Endodermal cell (in vitro differentiated cells): ENCODE data around the gene OSCP1. TPM values are rescaled to one million over a fixed set of nuclear protein-coding genes. Genes with fewer than 3 reads are reported as not detected.
A peak's percentile ranks its signal among the peaks of the same experiment; 100 is the strongest.

Experiments
- DNase-seq: peaks from one replicate; pipeline ENCODE4 v3.0.0-alpha.2; 2017
- H3K27ac ChIP-seq: 2 replicates; pipeline ENCODE4 v1.5.1; 2013; ENCODE audit warnings: mild to moderate bottlenecking, low read depth, low read length, moderate library complexity
- H3K27me3 ChIP-seq: 2 replicates; pipeline ENCODE4 v1.6.1; 2013; ENCODE audit warnings: mild to moderate bottlenecking, low read length, moderate library complexity; ENCODE audit not compliant: insufficient read depth, control insufficient read depth, poor library complexity, severe bottlenecking
- H3K36me3 ChIP-seq: 2 replicates; pipeline ENCODE4 v1.7.0; 2013; ENCODE audit warnings: mild to moderate bottlenecking, low read length, moderate library complexity; ENCODE audit not compliant: control insufficient read depth, insufficient read depth
- H3K4me1 ChIP-seq: one replicate; pipeline ENCODE4 v1.7.0; 2013; ENCODE audit warnings: low read length; ENCODE audit not compliant: control insufficient read depth, insufficient read depth
- H3K4me3 ChIP-seq: 2 replicates; pipeline ENCODE4 v1.5.1; 2013; ENCODE audit warnings: mild to moderate bottlenecking, low read length, moderate library complexity
- H3K9ac ChIP-seq: 2 replicates; pipeline ENCODE4 v1.6.1; 2013; ENCODE audit warnings: mild to moderate bottlenecking, low read length, moderate library complexity; ENCODE audit not compliant: poor library complexity, severe bottlenecking; ENCODE audit errors: extremely low read depth
- H3K9me3 ChIP-seq: 2 replicates; pipeline ENCODE4 v1.6.1; 2013; ENCODE audit warnings: mild to moderate bottlenecking, low read length, moderate library complexity; ENCODE audit not compliant: control insufficient read depth
- H3K27ac Mint-ChIP-seq: 2 replicates; pipeline ENCODE4 v1.8.0; 2020; ENCODE audit warnings: mixed read lengths
- H3K27me3 Mint-ChIP-seq: 2 replicates; pipeline ENCODE4 v1.8.0; 2021; ENCODE audit warnings: mild to moderate bottlenecking, mixed read lengths; ENCODE audit not compliant: insufficient read depth
- H3K36me3 Mint-ChIP-seq: 2 replicates; pipeline ENCODE4 v1.8.0; 2020; ENCODE audit warnings: low read depth, mixed read lengths
- H3K4me1 Mint-ChIP-seq: 2 replicates; pipeline ENCODE4 v1.8.0; 2020; ENCODE audit warnings: mixed read lengths
- H3K4me3 Mint-ChIP-seq: 2 replicates; pipeline ENCODE4 v1.8.0; 2020; ENCODE audit warnings: mild to moderate bottlenecking, moderate library complexity, mixed read lengths
- H3K9me3 Mint-ChIP-seq: 2 replicates; pipeline ENCODE4 v1.8.0; 2020; ENCODE audit warnings: mild to moderate bottlenecking, mixed read lengths
- WGBS, 2 experiments: methylation state at CpG; one replicate each; pipeline versions ENCODE4 v1.1.5 to v1.1.7; 2013; ENCODE audit warnings: missing lambda C conversion rate in 2 of 2, mixed read lengths in 1 of 2; ENCODE audit not compliant: insufficient coverage in 1 of 2, insufficient read length in 1 of 2; 5-methylcytosine and 5-hydroxymethylcytosine counted together
- total RNA-seq, 2 donors: library from RNA; stranded (reverse); fragmentation: NEBNext Ultra II Directional in 1 of 2; extraction: Animal tissue kit (Norgen Biotek cat#: 25700) in 1 of 2; gene quantifications; 2 replicates in 1 of 2; 3 replicates in 1 of 2; pipeline ENCODE4 v1.2.1, GENCODE V29; 2021
- TF ChIP-seq, protein P1 (sequence below): fragments of 200-600 bp; sonication (generic); conservative IDR thresholded peaks from 2 replicates; pipeline ENCODE4 v1.5.0; 2021; ENCODE audit warnings: antibody characterized with exemption, mild to moderate bottlenecking

OSCP1 gene
- total RNA-seq, 2 donors from 2014 or later: 9.6 to 10.5 TPM

DNA sequence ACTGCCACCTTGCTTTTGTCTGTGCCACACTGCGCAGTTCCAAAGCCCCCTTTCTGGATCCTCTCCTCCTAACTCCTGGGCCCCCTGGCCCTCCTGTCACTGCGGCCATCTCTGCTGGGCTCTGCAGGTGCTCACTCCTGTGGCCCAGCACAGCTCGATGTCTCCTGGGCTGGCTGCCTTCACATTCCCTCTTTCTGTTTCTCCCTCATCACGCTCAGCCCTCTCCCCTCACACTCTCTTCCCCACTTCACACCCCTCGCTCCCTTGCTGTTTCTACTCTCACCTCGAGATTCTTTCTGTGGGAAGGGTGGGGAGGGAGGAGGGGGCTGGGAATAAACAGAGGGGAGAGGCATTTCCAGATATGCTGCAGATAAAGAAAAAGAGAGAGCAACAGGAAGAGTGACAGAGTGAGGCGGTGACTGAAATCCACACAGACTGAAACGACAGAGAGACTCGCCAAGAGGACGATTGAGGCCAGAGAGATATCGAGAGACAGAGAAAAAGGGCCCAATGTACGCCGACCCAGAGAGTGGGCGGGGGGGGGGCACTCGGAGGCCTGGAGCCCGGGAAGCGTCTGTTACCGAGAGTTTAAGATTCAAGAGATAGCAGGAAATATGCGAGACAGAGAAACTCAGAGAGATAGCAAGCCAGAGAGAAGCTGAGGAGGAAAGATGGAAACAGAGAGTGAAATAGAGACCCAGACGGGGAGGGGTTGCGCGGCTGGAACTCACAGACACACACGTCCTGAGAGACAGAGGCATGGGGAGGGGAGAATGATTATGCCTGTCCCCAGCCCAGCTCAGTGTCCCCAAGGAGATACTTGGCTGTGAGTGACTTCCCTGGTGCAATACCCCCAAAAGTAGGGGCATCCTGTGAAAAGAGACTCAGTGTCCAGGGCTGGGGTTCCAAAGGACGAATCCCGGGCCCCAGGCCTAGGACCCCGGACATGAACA is 31.8 kb upstream of the OSCP1 start:
- Mint-ChIP-seq H3K36me3 (no peaks in the 10 kb centered on the region), H3K27ac (peak overlapping the region; percentile 10), H3K4me1 (peaks cover 16% of the 10 kb centered on the region), H3K9me3 (peaks cover 5% of the 10 kb centered on the region), H3K27me3 (peaks cover 16% of the 10 kb centered on the region), H3K4me3 (peak overlapping the region; percentile 18)
- H3K4me3 ChIP-seq: no peak overlapping the region
- H3K36me3 ChIP-seq: no peaks in the 10 kb centered on the region
- peaks cover 11% of the 10 kb centered on the region for H3K4me1 ChIP-seq
- TF ChIP-seq, protein P1, sequence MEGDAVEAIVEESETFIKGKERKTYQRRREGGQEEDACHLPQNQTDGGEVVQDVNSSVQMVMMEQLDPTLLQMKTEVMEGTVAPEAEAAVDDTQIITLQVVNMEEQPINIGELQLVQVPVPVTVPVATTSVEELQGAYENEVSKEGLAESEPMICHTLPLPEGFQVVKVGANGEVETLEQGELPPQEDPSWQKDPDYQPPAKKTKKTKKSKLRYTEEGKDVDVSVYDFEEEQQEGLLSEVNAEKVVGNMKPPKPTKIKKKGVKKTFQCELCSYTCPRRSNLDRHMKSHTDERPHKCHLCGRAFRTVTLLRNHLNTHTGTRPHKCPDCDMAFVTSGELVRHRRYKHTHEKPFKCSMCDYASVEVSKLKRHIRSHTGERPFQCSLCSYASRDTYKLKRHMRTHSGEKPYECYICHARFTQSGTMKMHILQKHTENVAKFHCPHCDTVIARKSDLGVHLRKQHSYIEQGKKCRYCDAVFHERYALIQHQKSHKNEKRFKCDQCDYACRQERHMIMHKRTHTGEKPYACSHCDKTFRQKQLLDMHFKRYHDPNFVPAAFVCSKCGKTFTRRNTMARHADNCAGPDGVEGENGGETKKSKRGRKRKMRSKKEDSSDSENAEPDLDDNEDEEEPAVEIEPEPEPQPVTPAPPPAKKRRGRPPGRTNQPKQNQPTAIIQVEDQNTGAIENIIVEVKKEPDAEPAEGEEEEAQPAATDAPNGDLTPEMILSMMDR: no peak
- no peak overlapping the region for H3K9ac ChIP-seq
- DNase-seq: peak; percentile 79
- no peaks in the 10 kb centered on the region for H3K9me3 ChIP-seq
- no peaks in the 10 kb centered on the region for H3K27me3 ChIP-seq
- no peak overlapping the region for H3K27ac ChIP-seq
- WGBS, 2 experiments: 54 to 61% methylated on average over 18 to 25 of the region's 26 CpGs

GRCh38 chr1:36481091-36481490 is 30.8 kb upstream of the OSCP1 start:
- peaks cover 5% of the 10 kb centered on the region for H3K9me3 Mint-ChIP-seq
- H3K4me1 Mint-ChIP-seq: peaks cover 16% of the 10 kb centered on the region
- no peak overlapping the region for H3K27ac Mint-ChIP-seq
- peaks cover 11% of the 10 kb centered on the region for H3K4me1 ChIP-seq
- no peaks in the 10 kb centered on the region for H3K36me3 ChIP-seq
- no peak overlapping the region for H3K27ac ChIP-seq
- no peak overlapping the region for H3K9ac ChIP-seq
- TF ChIP-seq, protein P1: no peak
- no peaks in the 10 kb centered on the region for H3K9me3 ChIP-seq
- H3K36me3 Mint-ChIP-seq: no peaks in the 10 kb centered on the region
- DNase-seq: peak; percentile 38
- no peak overlapping the region for H3K4me3 ChIP-seq
- H3K27me3 ChIP-seq: no peaks in the 10 kb centered on the region
- H3K27me3 Mint-ChIP-seq: peaks cover 16% of the 10 kb centered on the region
- WGBS, 2 experiments: 94 to 97% methylated on average over 3 to 6 of the region's 6 CpGs
- H3K4me3 Mint-ChIP-seq: no peak overlapping the region

GRCh38 chr1:36480161-36480560 is 29.9 kb upstream of the OSCP1 start:
- no peak overlapping the region for H3K27ac ChIP-seq
- H3K4me1 ChIP-seq: peaks cover 11% of the 10 kb centered on the region
- Mint-ChIP-seq H3K27ac (no peak overlapping the region), H3K4me3 (no peak overlapping the region), H3K4me1 (peaks cover 16% of the 10 kb centered on the region), H3K27me3 (peaks cover 14% of the 10 kb centered on the region), H3K9me3 (no peaks in the 10 kb centered on the region), H3K36me3 (no peaks in the 10 kb centered on the region)
- no peak overlapping the region for H3K4me3 ChIP-seq
- no peaks in the 10 kb centered on the region for H3K27me3 ChIP-seq
- no peaks in the 10 kb centered on the region for H3K36me3 ChIP-seq
- 91 to 100% methylated on average over 1 to 2 of the region's 2 CpGs for WGBS, 2 experiments
- H3K9ac ChIP-seq: no peak overlapping the region
- DNase-seq: peak; percentile 32
- TF ChIP-seq, protein P1: no peak
- H3K9me3 ChIP-seq: no peaks in the 10 kb centered on the region
